ENCODE measurements around the gene FAM89B.
A peak's percentile ranks its signal among the peaks of the same experiment; 100 is the strongest.

FAM89B gene

GRCh38 chr11:65555693-65556231, 16.6 kb upstream of the FAM89B start:
- no peak for DNase-seq (ENCODE audit: low read depth)

GRCh38 chr11:65556470-65557279, 15.7 kb upstream of the FAM89B start:
- TF ChIP-seq CTCF (conservative IDR thresholded peaks at IDR 0.05; ENCODE audit: low read depth, low read length) = no peak
- peak overlapping the region; percentile 68 for H3K4me3 ChIP-seq (ENCODE audit: low read length)
- no peak for DNase-seq (ENCODE audit: low read depth)

More at GRCh38 chr11:65555693-65556231, 16.6 kb upstream of the FAM89B start:
- no peak for TF ChIP-seq CTCF (conservative IDR thresholded peaks at IDR 0.05; ENCODE audit: low read depth, low read length)
- H3K4me3 ChIP-seq (ENCODE audit: low read length) = peak overlapping the region; percentile 68

- DNase-seq (ENCODE audit: low read depth) = no peak
- H3K4me3 ChIP-seq (ENCODE audit: low read length) = peak overlapping the region; percentile 68
- TF ChIP-seq CTCF (conservative IDR thresholded peaks at IDR 0.05; ENCODE audit: low read depth, low read length) = no peak
Measured at GRCh38 chr11:65557280-65558001, 14.9 kb upstream of the FAM89B start.

- no peak for TF ChIP-seq CTCF (conservative IDR thresholded peaks at IDR 0.05; ENCODE audit: low read depth, low read length)
- DNase-seq (ENCODE audit: low read depth) = no peak
- H3K4me3 ChIP-seq (ENCODE audit: low read length) = peak within 1 kb of the TSS; percentile 68
Measured at GRCh38 chr11:65558002-65558929, 14.1 kb upstream of the FAM89B start, which contains the start of gene LTBP3. LTBP3 (minus strand) TSS chr11:65558359; CDS start chr11:65557959, 400 bp downstream.

GRCh38 chr11:65558930-65559509, 13.3 kb upstream of the FAM89B start:
- DNase-seq (ENCODE audit: low read depth) = no peak
- H3K4me3 ChIP-seq (ENCODE audit: low read length) = peak overlapping the region; percentile 29

More at GRCh38 chr11:65558930-65559509, 13.3 kb upstream of the FAM89B start:
- peak; percentile 28 for TF ChIP-seq CTCF (conservative IDR thresholded peaks at IDR 0.05; ENCODE audit: low read depth, low read length)
